C1 segment of cervical spinal cord (tissue), 14 donors: ENCODE results near the gene MANEAL.
A peak's percentile ranks its signal among the peaks of the same experiment; 100 is the strongest.
"Not testable (repeated sequence)": the region's sequence is repeated elsewhere in the genome, so short reads cannot be mapped to it uniquely, and the experiment has no call there.

ENCODE experiments used
- DNase-seq, 14 donors: peaks; one replicate each; lab custom pipeline; 2025; lab: John Stamatoyannopoulos, UW

The MANEAL gene, protein sequence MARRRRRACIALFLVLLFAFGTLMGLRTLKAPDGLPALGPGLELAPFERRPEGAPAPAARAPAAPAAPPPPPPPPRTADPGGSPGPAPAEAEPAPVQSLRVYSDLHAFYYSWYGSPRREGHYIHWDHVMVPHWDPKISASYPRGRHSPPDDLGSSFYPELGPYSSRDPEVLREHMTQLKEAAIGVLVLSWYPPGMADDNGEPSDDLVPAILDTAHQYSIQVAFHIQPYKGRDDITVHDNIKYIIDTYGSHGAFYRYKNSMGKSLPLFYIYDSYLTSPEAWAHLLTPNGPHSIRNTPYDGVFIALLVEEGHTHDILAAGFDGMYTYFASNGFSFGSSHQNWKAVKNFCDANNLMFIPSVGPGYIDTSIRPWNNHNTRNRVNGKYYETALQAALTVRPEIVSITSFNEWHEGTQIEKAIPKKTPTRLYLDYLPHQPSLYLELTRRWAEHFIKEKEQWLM

DNA sequence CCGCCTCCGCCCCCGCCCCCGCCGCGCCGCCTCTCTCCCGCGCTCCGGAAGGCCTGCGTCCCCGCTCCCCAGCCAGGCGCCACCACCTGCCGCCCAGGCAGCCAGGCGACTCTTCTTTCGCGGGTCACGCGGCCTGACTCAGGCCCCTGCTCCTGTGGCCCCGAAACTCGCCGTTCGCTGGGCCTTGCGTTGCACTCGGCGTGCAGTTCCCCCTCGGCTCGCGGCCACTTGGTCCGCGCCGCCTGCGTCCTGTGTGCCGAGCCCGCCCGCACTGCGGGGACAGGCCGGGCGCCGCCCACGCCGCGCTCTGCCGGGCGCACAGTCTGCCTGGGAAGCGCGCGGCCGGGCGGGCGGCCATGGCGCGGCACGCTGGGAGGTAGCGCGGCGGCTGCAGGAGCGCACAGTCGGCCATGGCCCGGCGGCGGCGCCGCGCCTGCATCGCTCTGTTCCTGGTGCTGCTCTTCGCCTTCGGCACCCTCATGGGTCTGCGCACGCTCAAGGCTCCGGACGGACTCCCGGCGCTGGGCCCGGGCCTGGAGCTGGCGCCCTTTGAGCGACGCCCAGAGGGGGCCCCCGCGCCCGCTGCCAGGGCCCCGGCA, at the start of gene MANEAL:
TSS of gene MANEAL (plus strand) at position 75 of the 599 bp plus-strand sequence. CDS start at position 411, 336 bp downstream.
- DNase-seq = peak in 4 of 14 donors; percentile 13 to 69 (median 40)

DNA sequence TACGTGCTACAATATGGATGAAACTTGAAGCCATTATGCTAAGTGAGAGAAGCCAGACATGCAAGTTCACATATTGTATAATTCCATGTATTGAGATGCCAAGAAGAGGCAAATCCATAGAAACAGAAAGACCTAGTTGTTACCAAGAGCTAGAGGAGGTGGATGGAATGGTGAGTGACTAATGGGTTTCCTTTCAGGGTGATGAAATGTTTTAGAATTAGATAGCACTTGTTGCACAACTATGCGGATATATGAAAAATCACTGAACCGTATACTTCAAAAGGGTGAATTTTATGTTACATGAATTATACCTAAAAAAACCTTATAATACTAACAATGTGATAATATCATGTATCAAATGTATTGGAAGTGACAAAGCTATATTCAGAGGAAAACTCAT, 46.8 kb upstream of the MANEAL start:
- DNase-seq = no peak

DNA sequence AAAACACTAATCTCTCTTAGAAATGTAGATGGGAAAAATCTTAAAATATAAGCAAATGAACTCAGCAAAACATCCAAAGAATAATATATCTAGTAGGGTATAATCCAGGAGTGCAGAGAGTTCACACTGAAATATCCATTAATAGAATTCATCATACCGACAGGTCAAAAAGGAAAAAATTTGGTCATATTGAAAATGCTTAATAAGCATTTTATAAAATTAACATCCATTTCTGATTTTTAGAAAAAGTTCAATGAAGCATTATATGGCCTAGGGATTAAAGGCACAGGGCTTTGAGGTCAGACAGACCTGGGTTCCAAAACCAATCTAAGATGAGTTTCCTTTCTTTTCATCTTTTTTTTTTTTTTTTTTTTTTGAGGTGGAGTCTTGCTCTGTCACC, 45.1 kb upstream of the MANEAL start:
- DNase-seq = no peak

DNA sequence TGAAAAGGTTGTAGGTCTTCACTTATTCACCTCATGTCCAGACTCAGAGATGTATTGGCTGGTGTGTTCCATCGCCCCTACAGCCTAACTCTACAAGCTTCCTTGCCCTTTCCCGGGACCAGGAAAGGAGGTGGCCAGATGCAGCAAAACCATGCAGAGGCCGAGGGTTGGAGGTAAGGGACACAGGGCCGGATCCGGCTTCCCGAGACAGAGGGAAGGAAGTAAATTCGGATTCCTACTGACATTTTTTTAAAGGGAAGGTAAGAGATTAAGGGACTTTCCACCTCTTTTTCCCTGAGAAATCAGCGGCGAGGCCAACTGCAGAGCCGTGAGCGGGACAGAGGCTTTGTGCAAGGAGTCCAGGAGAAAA, 41.4 kb upstream of the MANEAL start:
- DNase-seq = no peak

DNA sequence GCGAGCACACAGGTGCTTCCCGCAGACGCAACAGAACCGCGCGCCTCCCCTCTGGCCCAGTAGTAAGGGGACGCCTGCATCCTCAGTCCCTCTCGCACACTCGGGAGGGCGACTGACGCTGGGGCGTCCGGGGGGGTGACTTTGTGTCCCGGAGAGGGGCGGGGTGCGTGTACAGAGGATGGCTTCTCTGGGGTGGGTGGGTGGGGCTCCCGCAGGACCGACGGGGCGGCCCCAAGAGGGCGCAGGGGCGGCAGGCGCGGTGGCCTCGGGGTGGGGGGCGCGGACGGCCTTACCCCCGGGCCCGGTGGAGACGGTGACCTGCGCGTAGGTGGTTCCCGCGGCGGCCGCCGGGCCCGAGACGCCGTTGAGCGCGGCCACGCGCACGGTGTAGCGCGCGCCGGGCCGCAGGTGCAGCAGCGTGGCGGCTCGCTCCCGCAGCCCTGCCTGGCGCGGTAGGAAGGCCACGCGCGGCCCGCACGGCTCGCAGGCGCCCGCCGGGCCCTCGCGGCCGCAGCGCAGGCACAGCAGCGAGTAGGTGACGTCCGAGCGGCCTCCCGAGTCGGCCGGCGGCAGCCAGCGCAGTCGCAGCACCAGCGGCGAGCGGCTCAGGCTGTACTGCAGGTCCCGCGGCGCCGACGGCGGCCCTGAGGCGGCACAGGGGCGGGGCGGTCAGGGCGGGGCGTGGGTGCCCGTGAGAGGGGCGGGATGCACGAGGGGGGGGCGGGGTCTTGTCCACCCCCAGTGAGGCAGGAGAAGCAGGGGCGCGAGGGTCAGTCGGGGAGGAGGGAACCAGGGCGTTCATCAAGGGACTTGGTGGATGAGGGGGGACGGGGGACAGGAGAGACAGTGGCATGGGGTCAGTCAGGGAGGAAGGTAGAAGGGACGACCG, 40.8 kb upstream of the MANEAL start:
- peak in 1 of 14 donors; percentile 12 for DNase-seq

DNA sequence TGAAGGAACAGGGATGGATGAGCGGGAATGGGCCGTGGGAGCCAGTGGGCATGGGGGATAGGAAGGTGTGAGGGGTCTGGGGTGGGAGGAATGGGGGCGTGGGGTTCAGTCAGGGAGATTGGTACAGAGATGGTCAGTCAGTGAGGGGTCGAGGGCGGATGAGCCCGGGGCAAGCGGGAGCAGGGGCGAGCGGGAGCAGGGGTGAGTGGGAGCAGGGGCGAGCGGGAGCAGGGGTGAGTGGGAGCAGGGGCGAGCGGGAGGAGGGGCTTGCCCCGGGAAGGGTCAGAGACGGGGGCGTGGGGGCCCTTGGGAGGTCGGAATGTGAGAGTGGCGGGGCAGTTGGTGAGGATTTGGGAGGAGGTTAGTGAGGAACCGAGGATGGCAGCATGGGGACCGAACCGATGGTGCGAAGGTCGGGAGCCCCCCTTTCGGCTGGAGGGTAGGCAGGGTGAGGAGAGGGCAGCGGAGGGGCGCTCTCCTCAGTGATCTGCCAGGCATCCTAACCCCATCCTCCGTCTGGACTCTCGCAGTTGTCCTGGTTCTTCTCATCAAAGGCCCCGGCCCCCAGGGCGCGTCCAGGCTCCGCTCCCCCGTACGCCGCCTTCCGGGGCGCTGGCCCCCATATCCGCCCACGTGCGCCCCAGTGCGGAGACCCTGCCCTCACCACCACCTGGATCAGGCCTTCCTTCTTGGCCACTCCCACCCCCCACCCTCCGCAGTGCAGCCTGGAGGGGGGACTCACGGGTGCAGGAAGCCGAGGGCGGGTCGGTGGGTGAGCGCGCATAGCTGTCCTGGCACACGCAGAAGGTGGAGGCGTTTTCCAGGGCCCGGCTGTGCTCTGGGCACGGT, 40.0 kb upstream of the MANEAL start:
- DNase-seq = no peak

DNA sequence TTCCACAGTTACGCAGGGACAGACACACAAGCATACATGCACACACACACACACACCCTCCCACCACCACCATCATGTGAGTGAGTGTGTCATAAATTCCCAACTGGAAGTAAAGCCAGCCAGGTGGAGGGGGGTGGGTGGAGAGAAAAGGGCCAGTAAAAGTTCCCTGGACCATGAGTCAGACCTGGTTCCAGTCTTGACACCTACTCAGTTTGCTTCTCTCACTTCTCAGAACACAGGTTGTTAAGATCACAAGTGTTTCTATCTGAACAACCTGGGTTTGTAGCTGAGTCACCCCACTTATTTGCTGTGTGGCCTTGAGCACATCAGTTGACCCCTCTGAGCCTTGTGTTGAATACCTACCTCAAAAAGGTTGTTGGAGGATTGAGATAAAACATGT, 38.4 kb upstream of the MANEAL start:
- DNase-seq = no peak

DNA sequence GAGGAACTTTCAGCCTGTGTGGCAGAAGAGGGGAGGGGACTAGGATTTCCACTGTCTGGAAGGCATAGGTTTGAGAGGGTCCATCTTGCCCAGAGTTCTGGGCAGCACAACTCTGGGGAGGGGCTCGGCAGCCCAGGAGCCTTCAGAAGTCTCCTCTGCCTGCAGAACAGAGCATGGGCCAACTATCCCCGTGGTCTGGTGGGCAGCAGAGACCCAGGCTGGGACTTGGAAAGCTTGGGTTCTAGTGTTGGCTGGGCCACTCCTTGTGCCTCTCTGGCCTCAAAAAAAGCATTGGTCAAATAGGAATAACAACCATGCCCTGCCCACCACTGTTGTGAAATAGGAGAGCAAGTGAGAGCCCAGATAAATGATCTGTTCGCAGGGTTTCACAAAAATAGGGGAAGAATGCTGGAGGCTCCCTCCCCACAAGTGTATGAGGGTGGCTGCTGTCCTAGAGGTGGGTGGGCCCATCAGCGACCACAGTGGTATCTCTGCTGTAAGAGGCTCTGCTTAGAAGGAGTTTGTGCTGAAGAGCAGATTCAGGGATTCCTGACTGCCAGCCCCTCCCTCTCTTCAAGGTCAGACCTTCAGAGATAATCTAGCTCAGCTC, 37.6 kb upstream of the MANEAL start:
- DNase-seq = no peak

DNA sequence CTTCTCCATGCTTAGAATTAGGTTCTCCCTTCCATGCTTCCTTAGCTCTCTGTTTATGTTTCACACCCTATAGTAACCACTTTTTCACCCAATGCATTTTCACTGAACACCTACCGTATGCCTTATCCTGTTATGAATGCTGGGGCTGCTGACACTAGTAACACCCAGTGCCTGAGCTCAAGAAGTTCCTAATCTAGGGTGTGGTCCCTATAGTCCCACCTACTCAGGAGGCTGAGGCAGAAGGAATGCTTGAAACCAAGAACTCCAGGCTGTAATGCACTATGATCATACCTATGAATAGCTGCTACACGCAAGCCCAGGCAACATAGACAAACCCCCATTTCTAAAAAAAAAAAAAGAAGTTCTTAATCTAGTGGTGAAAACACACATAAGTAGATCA, 34.2 kb upstream of the MANEAL start:
- DNase-seq = no peak

DNA sequence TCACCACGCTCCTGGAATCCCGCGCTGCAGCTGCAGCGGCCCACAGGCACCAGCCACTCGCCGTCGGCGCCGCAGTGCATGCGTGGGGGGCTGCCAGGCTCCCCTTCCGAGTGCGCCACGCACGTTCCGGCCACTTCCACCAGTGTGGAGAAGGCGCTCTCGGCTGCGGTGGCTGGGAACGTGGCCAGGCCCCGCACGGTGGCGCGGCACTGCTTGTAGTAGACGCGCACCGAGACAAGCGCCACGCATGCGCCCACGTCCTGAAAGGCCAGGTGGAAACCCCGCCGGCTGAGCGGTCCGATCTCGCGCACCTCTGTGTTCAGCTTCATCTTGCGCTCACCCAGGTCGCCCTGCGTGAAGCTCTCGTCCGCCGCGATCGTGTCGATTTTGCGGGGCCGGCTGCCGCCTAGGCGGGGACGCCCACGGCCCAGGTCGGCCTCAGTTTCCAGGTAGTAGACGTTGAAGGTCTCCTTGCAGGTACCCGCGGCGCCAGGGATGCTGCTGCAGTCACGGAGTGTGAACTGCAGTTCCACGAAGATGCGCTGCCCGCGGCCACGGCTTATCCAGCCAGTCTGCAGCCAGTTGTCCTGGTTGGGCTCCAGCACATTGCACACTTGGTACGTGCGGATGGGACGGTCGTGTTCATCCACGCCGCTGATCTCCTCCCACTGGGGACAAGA, 32.1 kb upstream of the MANEAL start:
- no peak for DNase-seq

DNA sequence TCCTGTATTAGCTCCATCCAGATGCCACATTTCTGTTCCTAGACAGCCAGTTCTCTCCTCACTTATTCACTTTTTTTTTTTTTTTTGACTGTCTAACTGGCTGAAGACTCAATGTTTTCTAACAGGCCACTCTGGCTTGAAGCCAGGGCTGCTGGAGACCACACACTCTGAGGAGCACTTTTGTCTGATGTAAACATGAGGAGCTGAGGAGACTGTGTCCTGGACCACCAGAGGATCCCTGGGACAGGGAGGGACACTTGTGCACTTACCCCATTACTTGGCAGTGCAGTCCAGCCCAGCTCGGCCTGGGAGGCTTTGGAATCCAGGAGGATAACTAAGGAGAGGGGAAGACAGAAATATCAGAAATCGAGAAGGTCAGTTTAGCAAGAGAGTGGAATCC, 31.1 kb upstream of the MANEAL start:
- DNase-seq = no peak

DNA sequence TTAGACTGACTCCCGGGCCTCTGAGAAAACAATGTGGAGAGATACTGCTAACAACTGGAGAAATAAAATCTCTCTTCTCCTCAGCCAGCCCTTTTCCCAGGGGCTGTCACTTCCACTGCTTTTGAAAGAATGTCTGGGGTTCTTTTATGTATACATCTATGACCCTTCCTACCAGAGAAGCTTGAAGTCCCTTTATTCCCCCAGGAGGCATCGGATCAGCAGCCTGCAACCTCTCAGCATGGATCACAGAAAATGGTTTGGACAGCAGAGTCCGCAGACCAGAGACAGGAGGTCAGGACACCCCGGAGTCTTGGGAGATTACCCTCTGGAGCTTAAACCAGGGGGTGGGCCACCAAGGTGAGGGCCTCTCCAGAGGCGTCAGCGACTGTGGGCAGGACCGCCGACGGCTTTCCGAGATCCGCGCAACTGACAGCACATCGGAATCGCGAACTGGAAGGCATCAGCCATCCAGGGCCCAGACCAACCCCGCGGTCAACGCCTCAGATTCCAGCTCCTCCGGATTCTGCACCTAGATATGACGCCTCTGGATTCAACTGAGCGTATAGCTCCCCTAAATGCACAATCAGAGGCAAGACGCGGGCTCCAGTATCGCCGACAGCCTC, 29.7 kb upstream of the MANEAL start:
- DNase-seq = no peak

DNA sequence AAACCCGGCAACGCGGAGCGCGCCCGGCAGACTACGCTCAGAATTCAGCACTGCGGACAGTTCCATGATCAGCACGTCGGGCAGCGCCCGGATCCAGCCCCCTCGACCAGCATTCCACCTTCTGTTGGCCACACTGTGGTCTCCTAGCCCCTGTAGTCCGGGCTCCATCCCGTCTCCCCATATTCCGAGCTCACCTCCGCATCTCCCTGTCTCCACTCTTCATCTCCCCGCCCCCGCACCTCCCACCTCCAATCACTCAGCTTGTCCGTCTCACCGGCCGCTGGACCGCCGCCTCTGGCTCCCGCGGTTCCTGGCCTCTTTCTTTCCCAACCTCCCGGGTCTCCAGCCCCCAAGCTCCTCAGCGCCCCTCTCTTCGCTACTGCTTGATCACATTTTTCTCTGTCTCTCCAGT, 29.2 kb upstream of the MANEAL start:
- peak in 1 of 14 donors; percentile 4 for DNase-seq

DNA sequence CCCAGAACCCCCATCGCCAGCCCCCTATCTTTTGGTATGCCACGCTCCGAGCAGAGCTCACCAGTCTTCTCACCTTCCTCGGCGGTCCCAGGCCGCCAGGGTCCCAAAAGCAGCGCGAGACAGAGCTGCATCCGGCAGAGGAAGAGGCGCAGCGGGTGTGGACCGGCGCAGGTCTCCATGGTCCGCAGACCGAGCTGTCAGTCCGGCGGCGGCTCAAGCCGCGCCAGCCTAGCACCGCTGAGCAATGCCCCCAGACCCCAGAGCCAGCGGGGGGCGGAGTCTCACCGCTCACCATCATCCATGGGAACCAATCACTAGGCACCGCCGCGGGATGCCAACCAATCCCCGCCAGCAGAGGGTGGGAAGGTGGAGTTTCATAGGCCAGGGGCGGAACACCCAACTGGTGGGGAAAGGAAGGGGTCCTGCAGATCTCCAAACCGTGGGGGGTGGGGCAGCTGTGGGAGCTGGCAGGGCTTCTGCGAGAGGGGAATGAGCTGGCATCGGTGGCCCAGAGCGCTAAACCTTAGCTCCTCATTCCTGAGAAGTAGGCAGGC, 28.7 kb upstream of the MANEAL start, which contains the start of gene EPHA10:
TSS of gene EPHA10 (minus strand) at position 233 of the 554 bp plus-strand sequence. CDS start at position 179, 54 bp downstream.
- no peak for DNase-seq

DNA sequence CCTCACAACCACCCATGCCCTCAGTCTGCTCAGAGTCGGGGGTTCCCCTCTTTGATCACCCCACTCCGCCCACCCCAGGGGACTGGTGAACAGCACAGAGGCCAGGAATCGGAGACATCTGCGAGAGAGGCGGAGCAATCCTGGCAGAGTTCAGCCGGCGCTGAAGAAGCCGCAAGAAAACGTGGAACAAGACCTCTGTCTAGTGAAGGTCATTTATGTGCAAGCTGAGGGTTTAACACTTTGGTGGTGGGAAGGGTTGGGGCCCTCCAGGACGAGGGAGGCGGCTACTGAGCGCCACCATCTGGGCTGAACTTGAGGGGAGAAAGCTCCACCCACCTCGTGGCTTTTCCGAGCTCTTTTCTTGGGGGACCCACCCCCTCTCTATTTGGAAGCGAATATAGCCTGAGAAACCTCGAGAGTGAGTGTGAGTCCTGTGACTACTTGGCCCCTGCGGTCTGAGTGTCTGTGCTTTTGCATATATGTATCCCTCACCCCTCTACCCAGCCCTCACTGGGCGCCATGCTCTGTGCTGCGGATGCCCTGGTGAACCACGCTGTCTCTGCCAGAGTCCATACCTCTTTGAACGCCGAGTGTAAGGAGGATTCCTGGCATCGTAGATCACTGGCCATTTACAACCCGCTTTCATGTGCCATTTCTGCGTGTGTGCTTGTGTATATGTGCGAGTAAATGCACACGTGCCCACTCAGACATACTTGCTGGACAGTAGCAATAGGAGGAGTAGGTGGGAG, 27.6 kb upstream of the MANEAL start:
- DNase-seq = no peak

DNA sequence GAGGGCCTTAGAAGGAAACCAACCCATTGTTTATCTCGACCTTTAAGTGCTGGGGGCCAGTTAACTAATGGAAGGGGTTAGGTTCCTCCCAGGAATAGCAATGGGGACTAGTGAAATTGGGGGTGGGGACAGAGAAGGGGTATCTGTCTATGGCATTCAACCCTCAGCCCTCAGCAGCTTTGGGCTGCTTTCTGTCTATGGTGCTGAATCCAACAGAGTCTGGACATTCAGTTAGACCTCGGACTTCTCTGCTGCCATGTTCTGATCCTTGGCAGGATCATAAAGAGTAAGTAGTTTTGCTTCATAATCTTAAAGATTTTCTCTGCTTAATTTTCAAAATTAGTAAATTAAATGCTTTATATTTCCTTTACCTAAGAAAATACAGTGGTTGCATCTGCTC, 26.2 kb upstream of the MANEAL start:
- DNase-seq = no peak

DNA sequence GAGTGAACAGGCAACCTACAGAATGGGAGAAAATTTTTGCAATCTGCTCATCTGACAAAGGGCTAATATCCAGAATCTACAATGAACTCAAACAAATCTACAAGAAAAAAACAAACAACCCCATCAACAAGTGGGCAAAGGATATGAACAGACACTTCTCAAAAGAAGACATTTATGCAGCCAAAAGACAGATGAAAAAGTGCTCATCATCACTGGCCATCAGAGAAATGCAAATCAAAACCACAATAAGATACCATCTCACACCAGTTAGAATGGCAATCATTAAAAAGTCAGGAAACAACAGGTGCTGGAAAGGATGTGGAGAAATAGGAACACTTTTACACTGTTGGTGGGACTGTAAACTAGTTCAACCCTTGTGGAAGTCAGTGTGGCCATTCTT, 22.2 kb upstream of the MANEAL start:
- DNase-seq = not testable (repeated sequence)

DNA sequence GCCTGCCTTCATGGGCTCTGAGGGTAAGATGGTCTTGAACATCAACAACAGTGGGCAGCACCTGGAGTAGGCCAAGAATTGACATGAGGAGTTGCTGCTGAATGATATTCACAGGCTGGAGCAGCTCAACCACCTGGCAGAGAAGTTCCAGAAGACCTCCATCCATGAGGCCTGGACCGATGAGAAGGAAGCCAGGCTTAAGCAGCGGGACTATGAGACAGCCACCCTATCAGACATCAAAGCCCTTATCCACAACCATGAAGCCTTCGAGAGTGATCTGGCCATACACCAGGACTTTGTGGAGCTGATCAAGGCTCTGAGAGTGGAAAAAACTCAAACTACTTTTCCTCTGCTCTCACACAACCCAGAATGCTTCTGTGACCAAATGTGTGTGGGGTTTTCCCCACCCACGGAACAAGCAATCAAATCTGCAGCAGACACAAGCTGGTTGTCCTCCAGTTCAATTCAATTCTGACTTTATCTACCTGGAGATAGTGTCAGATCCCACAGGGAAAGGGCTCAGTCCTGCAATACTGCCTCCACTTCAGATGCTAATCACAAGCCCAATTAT, 16.6 kb upstream of the MANEAL start:
- DNase-seq = no peak
